CD4-positive, alpha-beta T cell treated with Interleukin-10 for 1 hour (primary cell): Measurements from ENCODE around the gene TMEM258.
A peak's percentile ranks its signal among the peaks of the same experiment; 100 is the strongest.

Experiments used
- DNase-seq: peaks from one replicate; pipeline ENCODE4 v3.0.0-alpha.2; 2020

The TMEM258 gene

DNA sequence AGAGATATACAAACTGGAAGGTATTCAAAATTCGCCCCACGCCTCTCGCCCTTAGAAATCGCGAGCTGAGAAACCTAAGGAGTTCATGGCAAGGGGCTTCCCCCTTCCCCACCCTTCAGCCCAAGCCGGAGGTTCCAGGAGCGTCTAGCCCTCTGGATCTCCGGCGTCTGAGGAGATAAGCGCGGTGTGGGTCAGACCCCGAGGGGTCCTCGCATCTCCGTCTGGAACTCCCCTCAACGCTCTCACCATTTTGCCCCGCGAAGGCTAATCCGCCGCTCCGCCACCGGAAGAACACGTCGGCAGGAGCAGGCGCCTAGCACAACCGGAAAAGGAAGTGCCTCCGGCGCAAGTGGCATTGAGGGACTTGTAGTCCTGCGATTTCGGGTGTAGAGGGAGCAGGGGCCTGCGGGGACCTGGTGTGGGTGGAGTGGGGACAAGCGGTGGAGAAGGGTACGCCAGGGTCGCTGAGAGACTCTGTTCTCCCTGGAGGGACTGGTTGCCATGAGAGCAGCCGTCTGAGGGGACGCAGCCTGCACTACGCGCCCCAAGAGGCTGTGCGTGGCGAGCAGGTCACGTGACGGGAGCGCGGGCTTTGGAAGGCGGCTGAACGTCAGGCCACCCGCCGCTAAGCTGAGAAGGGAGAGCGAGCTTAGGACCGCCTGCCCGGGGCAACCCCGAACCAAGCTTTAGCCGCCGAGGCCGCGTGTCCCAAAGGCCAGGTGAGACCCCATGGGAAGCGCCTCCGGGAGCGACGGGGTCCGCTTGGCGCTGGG is at the start of gene TMEM258, which contains the start of gene FEN1:
TSS of gene TMEM258 (minus strand) at position 290 of the 773 bp plus-strand sequence. CDS start at position 249, 41 bp downstream.
TSS of gene FEN1 (plus strand) at position 602 of the 773 bp plus-strand sequence. CDS start 2,451 bp downstream, outside the sequence.
- DNase-seq = peak; percentile 89

DNA sequence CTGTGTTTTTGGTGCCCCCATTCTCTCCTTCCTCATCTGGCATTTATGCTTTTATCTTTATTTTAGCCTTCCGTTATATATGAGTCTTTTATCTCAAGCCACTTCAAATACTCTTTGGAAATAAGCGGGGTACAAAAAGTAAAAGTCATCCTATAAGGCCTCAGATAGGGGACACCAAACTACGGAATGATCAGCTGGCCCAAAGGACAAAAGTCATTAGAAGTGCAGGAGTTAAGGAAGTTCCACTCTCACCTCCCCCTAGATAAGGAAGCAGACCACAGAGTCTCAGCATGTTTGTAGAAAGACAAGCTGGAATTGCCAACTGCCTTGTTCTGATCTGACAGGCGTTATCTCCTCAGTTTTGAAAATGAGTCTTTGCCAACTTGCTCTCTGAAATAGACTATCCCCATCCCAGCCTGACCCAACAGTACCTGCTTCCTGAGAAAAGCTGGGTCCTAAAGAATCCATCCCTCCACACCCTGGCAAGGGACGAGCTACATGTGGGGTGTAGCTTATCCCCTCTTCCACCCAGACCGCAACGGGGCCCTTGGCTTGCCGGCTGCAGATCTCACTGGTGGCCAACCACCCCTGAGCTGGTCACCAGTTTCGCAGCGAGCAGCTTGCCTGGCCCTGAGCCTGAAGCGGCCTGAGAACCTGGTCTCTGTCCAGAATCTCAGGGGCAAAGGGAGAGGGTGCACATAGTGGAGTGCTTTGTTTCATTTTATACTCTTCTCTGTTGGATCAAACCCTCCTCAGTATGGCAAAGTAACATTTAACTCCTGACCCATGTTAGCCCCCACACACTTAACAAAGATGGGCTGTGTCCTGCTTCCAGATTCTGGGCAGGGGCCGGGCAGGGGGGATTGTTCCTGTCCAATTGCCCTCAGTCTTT is 49.5 kb upstream of the TMEM258 start:
- DNase-seq = no peak

DNA sequence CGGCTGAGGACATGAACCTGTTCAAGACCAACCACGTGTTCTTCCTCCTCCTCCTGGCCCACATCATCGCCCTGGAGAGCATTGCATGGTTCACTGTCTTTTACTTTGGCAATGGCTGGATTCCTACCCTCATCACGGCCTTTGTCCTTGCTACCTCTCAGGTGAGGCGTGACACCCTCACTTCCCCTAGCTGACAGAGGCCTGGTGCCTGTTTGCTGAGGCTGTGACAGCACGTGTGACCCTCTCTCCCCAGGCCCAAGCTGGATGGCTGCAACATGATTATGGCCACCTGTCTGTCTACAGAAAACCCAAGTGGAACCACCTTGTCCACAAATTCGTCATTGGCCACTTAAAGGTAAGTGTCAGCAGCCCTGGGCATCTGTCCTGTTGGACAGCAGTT is 48.0 kb upstream of the TMEM258 start:
- DNase-seq = no peak

DNA sequence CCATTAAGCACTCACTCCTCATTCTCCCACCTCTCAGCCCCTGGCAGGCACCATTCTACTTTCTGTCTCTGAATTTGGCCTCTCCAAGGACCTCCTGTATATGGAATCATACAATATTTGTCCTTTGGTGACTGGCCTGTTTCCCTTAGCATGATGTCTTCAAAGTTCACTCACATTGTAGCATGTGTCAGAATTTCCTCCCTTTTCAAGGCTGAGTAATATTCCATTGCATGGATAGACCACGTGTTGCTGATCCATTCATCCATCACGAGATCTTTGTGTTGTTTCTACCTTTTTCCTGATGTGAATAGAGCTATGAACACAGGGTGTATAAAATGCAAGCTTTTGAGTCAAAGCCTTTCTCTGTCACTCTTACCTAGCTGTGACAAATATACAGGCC is 47.3 kb upstream of the TMEM258 start:
- DNase-seq = no peak

DNA sequence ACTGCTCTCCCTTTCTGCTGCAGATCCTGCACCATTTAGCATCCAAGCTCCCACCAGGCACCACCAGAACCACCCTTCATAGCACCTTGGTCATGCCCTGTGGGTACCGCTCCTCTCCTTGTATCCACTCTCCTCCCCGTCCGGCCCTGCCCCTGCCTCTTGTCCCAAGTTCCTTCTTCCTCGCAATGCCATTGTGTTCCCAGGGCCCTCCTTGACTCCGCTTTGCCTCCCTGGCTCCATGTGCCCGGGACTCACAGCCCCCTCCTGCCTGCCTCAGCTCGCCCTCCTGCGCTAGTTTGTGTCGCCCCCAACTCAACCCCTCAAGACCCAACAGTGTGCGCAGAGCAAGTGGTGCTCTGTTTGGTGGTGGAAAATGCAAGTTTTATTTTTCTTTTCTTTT is 46.5 kb upstream of the TMEM258 start:
- DNase-seq = no peak

DNA sequence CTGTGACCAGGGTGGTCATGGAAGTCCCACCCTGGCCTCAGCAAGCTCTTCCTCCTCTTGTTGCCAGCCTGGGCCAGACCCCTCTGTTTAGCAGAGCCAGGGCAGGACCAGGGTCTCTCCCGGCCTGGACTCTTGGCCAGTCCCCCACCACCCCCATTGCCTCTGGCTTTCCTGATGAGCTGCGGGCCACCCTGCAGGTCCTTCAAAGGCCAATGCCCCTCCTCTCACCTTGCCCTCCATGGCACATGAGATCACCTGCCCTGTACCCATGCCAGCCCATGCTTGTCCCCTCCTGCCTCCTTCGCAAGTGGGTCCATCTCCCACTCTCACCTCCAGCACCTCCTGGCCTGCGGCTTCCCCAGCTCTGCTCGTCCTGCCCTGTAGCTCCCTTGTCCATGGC is 46.1 kb upstream of the TMEM258 start:
- no peak for DNase-seq

DNA sequence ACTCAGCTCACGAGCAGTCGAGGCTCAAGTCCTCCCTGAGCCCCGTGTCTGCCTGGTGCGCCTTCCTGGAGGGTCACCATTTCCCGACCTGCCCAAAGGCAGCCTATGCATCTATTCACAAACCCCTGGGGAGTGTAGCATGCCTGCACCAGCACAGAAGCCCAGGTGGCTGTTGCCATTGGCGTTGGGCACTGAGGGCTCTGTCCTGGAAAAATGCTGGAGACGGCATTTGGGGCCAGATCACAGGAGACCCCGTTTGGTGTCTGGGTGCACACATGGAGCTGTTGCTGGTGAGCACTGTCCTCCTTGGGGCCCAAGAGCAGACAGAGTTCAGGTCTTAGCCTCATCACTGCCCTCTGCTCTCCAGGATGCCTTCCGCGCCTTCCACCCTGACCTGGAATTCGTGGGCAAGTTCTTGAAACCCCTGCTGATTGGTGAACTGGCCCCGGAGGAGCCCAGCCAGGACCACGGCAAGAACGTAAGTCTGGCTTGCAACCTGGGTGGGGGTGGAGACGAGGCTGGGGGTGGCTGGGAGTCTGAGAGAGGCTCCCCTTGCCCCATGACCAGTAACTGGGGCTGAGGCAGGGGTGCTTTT is 45.1 kb upstream of the TMEM258 start:
- no peak for DNase-seq

DNA sequence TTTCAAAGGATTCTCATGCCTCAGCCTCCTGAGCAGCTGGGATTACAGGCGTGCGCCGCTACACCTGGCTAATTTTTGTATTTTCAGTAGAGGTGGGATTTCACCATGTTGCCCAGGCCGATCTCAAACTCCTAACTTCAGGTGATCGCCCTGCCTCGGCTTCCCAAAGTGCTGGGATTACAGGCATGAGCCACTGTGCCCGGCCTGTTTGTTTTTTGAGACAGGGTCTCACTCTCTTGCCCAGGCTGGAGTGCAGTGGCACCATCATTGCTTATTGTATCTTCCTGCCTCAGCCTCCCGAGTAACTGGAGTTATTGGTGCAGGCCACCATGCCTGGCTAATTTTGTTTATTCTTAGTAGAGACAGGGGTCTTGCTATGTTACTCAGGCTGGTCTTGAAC is 43.8 kb upstream of the TMEM258 start:
- DNase-seq = no peak

DNA sequence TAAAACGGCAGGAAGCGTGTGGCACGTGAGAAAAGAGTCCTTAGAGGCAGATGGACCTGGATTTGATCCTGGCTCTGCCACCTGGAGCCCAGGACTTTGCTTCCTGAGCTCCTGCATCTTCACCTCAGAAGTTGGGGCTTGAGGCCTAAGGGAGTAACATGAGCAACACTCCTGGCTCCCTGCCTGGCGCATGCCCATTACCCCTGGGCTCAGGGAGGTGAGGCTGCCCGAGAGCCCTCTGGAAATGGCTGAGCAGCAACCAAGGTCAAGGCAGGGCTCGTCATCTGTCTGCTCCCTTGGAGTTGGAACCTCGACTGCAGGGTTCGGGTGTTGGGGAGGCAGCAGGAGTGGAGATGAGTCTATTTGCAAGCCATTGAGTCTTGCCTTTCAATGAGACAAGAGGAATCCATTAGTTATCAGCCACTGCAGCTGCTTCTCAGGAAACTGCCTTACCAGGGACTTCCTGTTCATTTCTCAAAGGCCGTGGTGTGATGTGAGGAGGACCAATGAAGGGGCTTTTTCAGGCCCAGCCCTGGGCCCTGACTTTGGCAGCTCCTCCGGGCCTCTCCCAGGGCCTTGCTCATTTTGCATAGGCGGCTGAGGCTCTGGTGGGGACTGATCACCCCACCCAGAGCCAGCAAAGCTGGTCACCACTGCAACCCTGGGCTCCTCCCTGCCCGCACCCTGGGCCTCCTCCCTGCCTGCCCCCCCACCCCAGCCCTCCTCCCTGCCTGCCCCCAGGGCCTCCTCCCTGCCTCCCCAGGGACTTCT is 42.1 kb upstream of the TMEM258 start:
- peak; percentile 64 for DNase-seq

DNA sequence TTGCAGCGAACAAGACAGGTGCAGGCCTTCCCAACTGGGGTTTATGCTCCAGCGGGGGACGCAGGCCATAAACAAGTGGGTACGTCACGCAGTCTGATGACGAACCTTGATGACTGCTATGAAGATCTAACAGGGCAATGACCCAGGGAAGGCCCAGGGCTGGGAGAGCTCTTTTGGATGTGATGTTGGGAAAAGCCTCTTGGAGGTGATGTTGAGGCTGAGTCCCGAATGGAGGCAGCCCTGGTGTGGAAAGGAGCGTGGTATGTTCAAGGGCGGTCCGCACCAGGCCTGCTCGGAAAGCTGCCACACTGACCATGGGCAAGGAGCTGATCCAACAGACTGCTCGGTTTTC is 41.5 kb upstream of the TMEM258 start:
- DNase-seq = no peak

DNA sequence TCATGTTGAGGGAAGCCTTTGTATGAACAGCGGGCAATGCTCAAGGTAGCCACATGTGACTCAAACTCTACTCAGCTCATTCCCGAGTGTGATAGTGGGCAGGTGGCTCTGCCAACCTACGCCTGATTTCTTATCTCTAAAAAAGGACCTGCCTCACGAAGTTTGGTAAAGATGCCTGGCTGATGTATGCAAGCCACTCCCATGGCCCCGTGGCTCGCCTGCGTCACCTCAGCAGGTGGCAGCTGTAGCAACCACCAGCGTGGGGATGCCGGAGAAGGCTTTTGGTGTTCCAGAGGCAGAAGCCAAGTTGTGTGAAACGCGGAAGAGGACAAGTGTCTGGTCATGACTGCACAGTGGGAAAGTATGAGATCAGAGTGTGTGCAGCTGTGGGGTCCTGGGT is 41.1 kb upstream of the TMEM258 start:
- DNase-seq = no peak

DNA sequence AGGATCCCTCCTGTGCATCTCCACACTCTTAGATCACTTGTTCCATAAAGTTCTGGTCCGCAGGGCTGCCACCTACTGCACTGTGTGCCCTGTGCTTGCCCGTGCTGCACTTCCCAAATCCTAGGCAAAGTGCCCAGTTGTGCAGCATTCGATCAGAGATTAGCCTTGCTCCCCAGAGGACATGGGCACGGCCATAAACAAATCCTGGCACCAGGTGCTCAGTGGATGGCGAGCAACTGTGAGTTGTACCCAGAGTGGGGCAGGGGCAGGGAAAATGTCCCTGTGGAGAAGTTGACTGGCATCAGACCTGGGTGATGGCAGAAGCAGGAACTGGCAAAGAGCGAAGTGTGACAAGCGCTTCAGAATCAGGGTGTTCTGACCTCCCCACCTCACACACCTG is 40.4 kb upstream of the TMEM258 start:
- no peak for DNase-seq

DNA sequence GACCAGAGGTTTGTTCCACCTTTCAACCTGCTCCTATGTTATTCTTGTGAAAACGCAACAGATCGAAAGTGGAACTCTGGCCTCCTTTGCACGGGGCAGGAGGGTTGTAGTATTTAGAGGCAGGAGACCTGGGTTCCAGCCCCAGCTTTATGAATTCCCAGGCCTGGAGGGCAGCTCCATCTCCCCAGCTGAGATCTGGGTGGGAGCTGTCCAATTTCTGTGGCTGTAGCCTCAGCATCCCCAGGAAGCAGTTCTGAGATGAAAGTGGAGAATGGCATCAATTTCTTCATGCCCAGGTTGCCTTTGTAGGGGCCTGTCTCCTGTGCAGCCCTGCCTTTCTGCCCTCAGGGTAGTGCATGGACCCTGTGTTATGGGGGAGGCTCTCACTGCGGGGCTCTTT is 39.8 kb upstream of the TMEM258 start:
- no peak for DNase-seq

DNA sequence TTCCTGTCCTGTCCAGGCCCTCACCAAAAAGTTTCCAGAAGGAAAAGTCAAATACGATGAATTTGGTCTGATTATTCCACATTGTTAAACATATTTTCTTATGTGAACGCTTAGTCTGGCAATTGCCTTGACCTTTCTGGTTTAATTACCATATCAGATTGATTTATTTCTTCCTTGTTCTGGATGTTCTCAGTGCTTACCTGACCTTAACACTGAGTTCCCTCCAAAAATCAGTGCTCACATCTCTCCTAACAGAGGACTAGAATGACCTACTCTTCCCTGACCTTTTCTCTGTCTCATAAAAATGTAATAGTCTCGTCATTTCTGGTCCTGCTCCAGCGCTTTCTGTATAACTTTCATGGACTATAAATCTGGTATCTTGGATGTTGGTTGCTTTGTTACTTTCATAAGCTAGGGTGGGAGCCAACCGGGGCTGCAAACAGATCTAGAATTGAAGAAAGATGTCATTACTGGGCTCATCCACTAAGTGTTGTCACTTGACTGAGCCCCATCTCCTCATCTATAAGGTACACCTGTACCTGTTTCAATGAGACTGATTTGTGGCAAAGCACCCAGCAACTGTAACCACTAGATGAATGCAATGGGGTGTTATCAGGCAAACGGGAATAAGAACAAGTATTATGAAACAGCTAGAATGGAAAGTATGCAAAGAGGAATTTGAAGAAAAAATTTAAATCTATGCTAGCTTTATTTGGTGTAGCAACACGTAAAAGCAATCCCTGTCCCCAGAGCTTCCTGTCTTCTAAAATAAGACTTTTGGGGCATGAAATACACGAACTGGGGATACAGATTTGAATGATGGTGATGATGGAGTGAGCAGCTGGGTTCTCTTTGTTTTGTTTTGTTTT is 38.1 kb upstream of the TMEM258 start:
- DNase-seq = no peak

DNA sequence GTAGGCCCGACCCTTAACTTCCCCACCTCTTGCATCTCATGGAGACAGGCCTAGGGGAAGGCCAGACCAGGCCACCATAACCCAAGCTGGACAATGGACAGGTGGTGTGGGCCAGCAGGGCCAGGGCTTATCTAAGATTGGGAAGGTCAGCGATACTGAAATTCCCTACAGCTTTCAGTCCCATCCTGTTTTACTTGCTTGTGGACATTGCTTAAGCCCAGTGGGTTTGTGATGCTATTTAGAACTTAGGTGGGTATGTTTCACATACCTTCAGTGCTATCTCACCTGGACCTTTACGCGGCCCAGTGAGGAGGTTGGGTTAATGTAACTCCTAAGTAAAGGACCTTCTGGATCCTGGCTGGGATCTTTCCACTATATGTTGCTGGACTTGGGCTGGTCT is 37.4 kb upstream of the TMEM258 start:
- DNase-seq = no peak

DNA sequence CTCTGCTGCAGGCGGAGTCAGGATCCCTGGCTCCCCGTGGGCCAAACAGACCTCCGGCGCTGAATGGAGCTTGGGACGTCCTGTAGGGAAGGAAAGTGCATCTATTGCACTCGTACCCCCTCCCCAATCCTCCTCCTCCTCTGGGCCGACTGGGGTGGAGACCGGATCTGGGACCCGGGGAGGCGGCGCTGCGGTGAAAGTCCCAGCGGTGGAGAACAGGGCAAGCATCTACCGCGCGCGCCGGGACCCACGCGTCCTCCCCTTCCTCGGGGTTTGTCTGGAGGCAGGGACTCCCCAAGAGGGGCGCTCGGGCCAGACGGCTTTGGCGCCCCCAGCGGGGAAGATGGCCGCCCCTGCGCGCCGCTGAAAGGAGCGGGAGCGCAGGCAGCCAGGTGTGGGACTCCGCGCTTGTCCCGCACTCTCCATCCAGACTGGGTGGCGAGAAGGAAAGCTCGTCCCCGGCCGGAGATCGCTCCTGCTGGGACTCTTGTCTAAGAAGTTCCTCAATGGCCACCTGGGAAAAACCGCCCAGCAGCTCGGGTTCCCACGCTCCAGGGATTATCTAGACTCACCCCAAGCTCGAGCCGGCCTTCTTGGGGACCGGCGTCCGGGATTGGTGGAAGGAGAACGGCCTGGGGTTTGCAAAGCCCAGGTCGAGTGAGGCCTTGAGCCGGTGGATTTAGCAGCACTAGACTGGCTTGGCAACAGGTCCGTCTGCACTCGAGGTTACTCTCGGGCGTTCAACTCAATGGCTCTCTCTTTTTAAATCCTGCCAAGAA is 36.4 kb upstream of the TMEM258 start:
- DNase-seq = peak; percentile 25

DNA sequence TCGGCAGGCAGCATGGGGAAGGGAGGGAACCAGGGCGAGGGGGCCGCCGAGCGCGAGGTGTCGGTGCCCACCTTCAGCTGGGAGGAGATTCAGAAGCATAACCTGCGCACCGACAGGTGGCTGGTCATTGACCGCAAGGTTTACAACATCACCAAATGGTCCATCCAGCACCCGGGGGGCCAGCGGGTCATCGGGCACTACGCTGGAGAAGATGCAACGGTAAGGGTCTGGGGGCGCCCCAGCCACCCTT is 35.9 kb upstream of the TMEM258 start:
- DNase-seq = no peak

DNA sequence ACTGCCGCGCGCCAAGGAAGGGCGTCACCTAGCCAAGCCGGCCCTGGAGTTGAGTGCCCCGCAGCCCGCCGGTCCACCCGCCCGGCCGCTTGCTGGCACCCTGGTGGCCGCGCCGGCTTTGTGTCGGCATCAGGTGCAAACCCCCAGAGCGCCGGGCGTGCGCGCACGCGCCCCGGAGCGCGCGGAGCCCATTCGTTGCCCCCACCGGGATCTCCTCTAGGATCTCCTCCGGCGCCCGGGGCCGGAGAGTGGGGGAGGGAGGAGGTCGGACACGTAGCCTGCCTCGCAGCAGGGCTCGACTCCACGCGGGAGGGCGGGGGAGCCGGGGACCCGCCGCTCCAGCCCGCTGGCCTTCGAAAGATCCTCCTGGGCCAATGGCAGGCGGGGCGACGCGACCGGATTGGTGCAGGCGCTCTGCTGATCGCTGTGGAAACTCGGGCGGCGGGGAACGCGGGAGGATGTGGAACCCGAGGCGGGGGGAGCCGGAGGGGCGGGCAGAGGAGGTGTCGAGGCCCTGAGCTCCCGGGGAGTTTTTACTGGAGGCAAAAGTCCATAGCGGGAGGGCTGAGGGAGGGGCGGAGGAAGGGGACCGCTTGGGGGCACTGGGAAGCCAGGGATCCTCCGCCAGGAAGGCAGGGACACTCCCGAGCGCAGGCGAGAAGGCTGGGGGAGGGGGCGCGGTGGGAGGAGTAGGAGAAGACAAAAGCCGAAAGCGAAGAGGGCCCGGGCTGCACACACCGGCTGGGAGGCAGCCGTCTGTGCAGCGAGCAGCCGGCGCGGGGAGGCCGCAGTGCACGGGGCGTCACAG is 35.4 kb upstream of the TMEM258 start, which contains the start of gene FADS2:
TSS of gene FADS2 (plus strand) at position 730 of the 808 bp plus-strand sequence. CDS start 91 bp downstream, outside the sequence.
- peak; percentile 67 for DNase-seq

DNA sequence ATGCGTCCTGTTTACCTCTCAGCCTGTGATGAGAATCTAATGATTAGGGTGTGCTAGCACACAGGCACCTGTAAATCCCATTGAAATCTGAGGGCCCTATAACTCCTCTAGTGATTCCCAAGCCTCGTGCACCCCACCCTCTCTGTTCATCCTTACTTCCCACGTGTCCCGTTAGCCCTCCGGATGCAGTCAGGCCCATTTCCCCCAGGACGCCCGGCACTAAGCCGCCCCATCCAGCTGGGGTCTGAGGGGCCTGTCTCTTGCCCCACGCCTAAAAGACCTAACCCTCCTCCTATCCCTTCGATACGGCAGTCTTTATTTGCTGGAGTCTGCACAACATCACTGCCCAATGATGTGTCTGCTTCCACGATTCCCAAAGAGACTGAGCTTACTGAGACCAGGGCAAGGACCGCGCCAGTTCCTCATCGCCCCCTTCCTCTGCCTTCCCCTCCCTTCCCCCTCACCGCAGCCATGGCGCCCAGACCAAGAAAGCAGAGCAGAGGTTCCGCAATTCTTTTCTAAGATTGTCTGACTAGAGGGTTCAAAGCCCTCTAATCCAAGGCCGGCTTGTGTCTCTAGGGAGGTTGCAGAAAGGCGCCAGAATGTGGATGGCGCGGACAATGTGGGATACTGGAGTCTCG is 34.7 kb upstream of the TMEM258 start:
- peak; percentile 11 for DNase-seq

DNA sequence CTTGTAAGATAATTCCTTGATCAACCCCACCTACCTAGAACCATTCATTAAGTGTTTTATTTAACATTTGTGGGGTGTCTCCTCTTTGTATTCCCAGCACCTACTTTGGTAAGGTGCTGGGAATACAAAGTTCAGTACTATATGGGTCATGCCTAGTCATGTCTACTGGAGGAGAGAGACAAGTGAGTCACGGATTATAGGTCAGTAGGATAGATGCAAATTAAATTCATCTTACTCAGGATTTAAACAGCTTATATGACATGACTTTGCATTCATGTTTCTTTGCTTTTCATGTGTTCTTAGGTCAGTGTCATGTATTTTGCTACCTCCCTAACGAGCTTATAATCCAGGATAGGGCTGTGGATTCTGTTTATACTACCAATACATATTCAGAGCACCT is 27.8 kb upstream of the TMEM258 start:
- no peak for DNase-seq
